Measurements from ENCODE around the gene RNF220. TPM values are rescaled to one million over a fixed set of nuclear protein-coding genes. Genes with fewer than 3 reads are reported as not detected.

RNF220 gene
- total RNA-seq, 1 experiment from 2014 or later, result 128 TPM

DNA sequence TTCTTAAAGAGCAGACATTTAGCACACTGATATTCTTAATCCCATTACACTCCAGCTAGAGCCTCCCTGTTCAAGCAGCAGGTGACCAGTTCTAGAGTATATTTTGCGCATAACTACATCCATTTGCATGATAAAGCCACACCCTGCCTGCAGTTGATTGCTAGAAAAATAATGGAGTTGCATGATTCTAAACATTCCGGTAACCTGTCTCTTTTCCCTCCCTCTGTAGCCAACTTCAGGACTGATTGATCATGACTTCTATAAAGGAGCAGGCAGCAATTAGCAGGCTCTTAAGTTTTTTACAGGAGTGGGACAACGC lies 284.4 kb downstream of the RNF220 start:
- ATAC-seq (no peak), DNase-seq (ENCODE audit: low spot score) (no peak)
- Mint-ChIP-seq H3K4me1 (peaks cover 28% of the 10 kb centered on the region), H3K4me3 (no peak overlapping the region), H3K27me3 (ENCODE audit: low read depth) (no peaks in the 10 kb centered on the region), H3K36me3 (no peaks in the 10 kb centered on the region), H3K27ac (no peak overlapping the region), H3K9me3 (no peaks in the 10 kb centered on the region)
- ChIA-PET POLR2A (no interaction called here), CTCF (interaction anchor here (0.7 to 1.0 kb wide), 3 partner anchors 13 to 17 kb away, joined by 3 read pairs; no protein-coding TSS in a partner anchor)
- TF ChIP-seq MYBL2 (CRISPR knock-in tag; IDR thresholded peaks at IDR 0.05) (no peak), MXD4 (CRISPR knock-in tag; IDR thresholded peaks at IDR 0.05; ENCODE audit: borderline replicate concordance) (no peak), NFYB (CRISPR knock-in tag; conservative IDR thresholded peaks at IDR 0.05; ENCODE audit: low read depth) (no peak), ZNF138 (CRISPR knock-in tag; conservative IDR thresholded peaks at IDR 0.05) (no peak), CREM (CRISPR knock-in tag; IDR thresholded peaks at IDR 0.05) (no peak), SMAD4 (CRISPR knock-in tag; IDR thresholded peaks at IDR 0.05) (no peak), IRF2 (CRISPR knock-in tag; IDR thresholded peaks at IDR 0.05; ENCODE audit: borderline replicate concordance, low read depth) (no peak)

- ChIA-PET CTCF (interaction anchor here (0.6 kb wide), 1 partner anchor 11 kb away, joined by 3 read pairs; no protein-coding TSS in a partner anchor), POLR2A (no interaction called here)
- H3K36me3 Mint-ChIP-seq, result no peaks in the 10 kb centered on the region
- peaks cover 3% of the 10 kb centered on the region; the same call in 1 of the 2 replicates for H3K27me3 Mint-ChIP-seq (ENCODE audit: low read depth)
- H3K27ac Mint-ChIP-seq, result no peak overlapping the region
- no peak for TF ChIP-seq ELF4 (CRISPR knock-in tag; IDR thresholded peaks at IDR 0.05; ENCODE audit: low read depth)
- TF ChIP-seq, protein P1, sequence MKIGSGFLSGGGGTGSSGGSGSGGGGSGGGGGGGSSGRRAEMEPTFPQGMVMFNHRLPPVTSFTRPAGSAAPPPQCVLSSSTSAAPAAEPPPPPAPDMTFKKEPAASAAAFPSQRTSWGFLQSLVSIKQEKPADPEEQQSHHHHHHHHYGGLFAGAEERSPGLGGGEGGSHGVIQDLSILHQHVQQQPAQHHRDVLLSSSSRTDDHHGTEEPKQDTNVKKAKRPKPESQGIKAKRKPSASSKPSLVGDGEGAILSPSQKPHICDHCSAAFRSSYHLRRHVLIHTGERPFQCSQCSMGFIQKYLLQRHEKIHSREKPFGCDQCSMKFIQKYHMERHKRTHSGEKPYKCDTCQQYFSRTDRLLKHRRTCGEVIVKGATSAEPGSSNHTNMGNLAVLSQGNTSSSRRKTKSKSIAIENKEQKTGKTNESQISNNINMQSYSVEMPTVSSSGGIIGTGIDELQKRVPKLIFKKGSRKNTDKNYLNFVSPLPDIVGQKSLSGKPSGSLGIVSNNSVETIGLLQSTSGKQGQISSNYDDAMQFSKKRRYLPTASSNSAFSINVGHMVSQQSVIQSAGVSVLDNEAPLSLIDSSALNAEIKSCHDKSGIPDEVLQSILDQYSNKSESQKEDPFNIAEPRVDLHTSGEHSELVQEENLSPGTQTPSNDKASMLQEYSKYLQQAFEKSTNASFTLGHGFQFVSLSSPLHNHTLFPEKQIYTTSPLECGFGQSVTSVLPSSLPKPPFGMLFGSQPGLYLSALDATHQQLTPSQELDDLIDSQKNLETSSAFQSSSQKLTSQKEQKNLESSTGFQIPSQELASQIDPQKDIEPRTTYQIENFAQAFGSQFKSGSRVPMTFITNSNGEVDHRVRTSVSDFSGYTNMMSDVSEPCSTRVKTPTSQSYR (CRISPR knock-in tag; IDR thresholded peaks at IDR 0.05), result no peak
- TF ChIP-seq, protein P2, sequence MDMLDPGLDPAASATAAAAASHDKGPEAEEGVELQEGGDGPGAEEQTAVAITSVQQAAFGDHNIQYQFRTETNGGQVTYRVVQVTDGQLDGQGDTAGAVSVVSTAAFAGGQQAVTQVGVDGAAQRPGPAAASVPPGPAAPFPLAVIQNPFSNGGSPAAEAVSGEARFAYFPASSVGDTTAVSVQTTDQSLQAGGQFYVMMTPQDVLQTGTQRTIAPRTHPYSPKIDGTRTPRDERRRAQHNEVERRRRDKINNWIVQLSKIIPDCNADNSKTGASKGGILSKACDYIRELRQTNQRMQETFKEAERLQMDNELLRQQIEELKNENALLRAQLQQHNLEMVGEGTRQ (CRISPR knock-in tag; IDR thresholded peaks at IDR 0.05), result no peak
- TF ChIP-seq, protein P3, sequence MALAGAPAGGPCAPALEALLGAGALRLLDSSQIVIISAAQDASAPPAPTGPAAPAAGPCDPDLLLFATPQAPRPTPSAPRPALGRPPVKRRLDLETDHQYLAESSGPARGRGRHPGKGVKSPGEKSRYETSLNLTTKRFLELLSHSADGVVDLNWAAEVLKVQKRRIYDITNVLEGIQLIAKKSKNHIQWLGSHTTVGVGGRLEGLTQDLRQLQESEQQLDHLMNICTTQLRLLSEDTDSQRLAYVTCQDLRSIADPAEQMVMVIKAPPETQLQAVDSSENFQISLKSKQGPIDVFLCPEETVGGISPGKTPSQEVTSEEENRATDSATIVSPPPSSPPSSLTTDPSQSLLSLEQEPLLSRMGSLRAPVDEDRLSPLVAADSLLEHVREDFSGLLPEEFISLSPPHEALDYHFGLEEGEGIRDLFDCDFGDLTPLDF (CRISPR knock-in tag; IDR thresholded peaks at IDR 0.05), result no peak
- ATAC-seq, result no peak
- peaks cover 16% of the 10 kb centered on the region for H3K4me1 Mint-ChIP-seq
- H3K9me3 Mint-ChIP-seq, result no peaks in the 10 kb centered on the region
- no peak for DNase-seq (ENCODE audit: low spot score)
- H3K4me3 Mint-ChIP-seq, result no peak overlapping the region
These were observed 288.1 kb downstream of the RNF220 start for GRCh38 chr1:44693159-44693558.

- H3K4me1 Mint-ChIP-seq, result peaks cover 9% of the 10 kb centered on the region
- ChIA-PET CTCF (no interaction called here), POLR2A (no interaction called here)
- peaks cover 3% of the 10 kb centered on the region; the same call in 1 of the 2 replicates for H3K27me3 Mint-ChIP-seq (ENCODE audit: low read depth)
- H3K9me3 Mint-ChIP-seq, result no peaks in the 10 kb centered on the region
- H3K27ac Mint-ChIP-seq, result no peak overlapping the region
- ATAC-seq, result no peak
- H3K4me3 Mint-ChIP-seq, result no peak overlapping the region
- DNase-seq (ENCODE audit: low spot score), result no peak
- H3K36me3 Mint-ChIP-seq, result no peaks in the 10 kb centered on the region
- TF ChIP-seq MLX (CRISPR knock-in tag; IDR thresholded peaks at IDR 0.05) (no peak), FOXJ3 (CRISPR knock-in tag; IDR thresholded peaks at IDR 0.05; ENCODE audit: borderline replicate concordance) (no peak), ZNF138 (CRISPR knock-in tag; conservative IDR thresholded peaks at IDR 0.05) (no peak), SP1 (CRISPR knock-in tag; conservative IDR thresholded peaks at IDR 0.05) (no peak), MAX (CRISPR knock-in tag; IDR thresholded peaks at IDR 0.05) (no peak), ZNF219 (CRISPR knock-in tag; IDR thresholded peaks at IDR 0.05; ENCODE audit: borderline replicate concordance) (no peak), PRRX2 (CRISPR knock-in tag; IDR thresholded peaks at IDR 0.05) (no peak), CBFB (CRISPR knock-in tag; IDR thresholded peaks at IDR 0.05; ENCODE audit: low read depth) (no peak), HMGA2 (CRISPR knock-in tag; IDR thresholded peaks at IDR 0.05) (no peak), JAZF1 (CRISPR knock-in tag; IDR thresholded peaks at IDR 0.05) (no peak), ZNF416 (CRISPR knock-in tag; IDR thresholded peaks at IDR 0.05) (no peak), E2F5 (CRISPR knock-in tag; IDR thresholded peaks at IDR 0.05) (no peak), NR3C1 (CRISPR knock-in tag; conservative IDR thresholded peaks at IDR 0.05; ENCODE audit: low read depth) (no peak), TP53 (CRISPR knock-in tag; IDR thresholded peaks at IDR 0.05) (no peak), MYBL2 (CRISPR knock-in tag; IDR thresholded peaks at IDR 0.05) (no peak)
- TF ChIP-seq, protein P4, sequence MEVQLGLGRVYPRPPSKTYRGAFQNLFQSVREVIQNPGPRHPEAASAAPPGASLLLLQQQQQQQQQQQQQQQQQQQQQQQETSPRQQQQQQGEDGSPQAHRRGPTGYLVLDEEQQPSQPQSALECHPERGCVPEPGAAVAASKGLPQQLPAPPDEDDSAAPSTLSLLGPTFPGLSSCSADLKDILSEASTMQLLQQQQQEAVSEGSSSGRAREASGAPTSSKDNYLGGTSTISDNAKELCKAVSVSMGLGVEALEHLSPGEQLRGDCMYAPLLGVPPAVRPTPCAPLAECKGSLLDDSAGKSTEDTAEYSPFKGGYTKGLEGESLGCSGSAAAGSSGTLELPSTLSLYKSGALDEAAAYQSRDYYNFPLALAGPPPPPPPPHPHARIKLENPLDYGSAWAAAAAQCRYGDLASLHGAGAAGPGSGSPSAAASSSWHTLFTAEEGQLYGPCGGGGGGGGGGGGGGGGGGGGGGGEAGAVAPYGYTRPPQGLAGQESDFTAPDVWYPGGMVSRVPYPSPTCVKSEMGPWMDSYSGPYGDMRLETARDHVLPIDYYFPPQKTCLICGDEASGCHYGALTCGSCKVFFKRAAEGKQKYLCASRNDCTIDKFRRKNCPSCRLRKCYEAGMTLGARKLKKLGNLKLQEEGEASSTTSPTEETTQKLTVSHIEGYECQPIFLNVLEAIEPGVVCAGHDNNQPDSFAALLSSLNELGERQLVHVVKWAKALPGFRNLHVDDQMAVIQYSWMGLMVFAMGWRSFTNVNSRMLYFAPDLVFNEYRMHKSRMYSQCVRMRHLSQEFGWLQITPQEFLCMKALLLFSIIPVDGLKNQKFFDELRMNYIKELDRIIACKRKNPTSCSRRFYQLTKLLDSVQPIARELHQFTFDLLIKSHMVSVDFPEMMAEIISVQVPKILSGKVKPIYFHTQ (CRISPR knock-in tag; IDR thresholded peaks at IDR 0.05), result no peak
These were observed 288.8 kb downstream of the RNF220 start for GRCh38 chr1:44693900-44694299.

Data from WTC11 (cell line).